Measurements from ENCODE around the gene ZNF341. TPM values are rescaled to one million over a fixed set of nuclear protein-coding genes. Genes with fewer than 3 reads are reported as not detected.

ZNF341 gene
- total and polyA plus RNA-seq, 9 of the 15 experiments (the other 6 are each of a cell fraction or from before 2014, with no cell fraction given), result 0.08 to 2.6 (median 1.0) TPM

DNA sequence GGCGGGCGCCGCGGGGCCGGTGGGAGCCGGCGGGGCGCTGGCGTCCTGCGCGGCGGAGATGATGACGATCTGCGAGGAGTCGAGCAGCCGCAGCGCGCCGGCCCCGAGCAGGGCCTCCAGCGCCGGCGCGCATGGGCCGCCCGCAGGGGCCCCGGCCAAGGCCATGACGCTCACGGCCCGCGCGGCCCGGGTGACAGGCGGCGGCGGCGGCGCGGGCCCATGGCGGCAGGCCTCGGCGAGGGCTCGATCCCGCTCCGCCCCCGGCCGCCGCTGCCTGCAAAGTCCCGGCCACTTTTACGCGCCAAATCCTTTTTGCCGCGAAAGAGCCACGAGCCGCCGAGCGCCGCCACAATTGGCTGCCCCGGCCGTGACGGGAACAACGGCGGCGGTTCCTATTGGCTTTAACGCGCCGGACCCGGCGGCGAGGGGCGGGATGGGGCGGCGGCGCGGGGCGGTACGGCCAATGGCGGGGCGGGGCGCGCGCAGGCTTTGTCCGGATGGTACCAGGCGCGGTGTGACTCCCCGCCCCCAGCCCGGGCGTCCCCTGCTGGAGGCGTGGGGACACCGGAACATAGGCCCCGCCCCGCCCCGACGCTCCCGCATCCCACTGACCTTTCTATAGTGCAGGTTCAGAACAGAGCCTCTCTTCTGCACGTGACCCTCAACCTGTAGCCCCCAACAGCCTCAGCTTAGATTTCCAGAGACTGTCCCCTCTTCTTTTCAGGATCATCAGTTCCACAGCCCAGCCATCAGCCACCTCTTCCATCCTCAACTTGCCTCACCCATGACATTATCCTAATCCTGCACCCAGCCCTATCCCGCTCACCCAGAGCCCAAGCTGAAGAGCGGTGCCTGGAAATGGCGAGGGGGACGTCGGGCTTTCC lies 45.5 kb upstream of the ZNF341 start, which contains the start of gene E2F1 (continued):
- TF ChIP-seq, protein P1, sequence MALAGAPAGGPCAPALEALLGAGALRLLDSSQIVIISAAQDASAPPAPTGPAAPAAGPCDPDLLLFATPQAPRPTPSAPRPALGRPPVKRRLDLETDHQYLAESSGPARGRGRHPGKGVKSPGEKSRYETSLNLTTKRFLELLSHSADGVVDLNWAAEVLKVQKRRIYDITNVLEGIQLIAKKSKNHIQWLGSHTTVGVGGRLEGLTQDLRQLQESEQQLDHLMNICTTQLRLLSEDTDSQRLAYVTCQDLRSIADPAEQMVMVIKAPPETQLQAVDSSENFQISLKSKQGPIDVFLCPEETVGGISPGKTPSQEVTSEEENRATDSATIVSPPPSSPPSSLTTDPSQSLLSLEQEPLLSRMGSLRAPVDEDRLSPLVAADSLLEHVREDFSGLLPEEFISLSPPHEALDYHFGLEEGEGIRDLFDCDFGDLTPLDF (CRISPR knock-in tag; IDR thresholded peaks at IDR 0.05), result peak; percentile 87
- TF ChIP-seq, protein P2, sequence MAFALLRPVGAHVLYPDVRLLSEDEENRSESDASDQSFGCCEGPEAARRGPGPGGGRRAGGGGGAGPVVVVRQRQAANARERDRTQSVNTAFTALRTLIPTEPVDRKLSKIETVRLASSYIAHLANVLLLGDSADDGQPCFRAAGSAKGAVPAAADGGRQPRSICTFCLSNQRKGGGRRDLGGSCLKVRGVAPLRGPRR (CRISPR knock-in tag; IDR thresholded peaks at IDR 0.05), result no peak
- TF ChIP-seq TCF7 (IDR thresholded peaks at IDR 0.05; ENCODE audit: borderline replicate concordance), result no peak
- TF ChIP-seq POLR3G (IDR thresholded peaks at IDR 0.05; ENCODE audit: extremely low read depth, insufficient read length, insufficient replicate concordance), result no peak
- TF ChIP-seq PCBP2 (IDR thresholded peaks at IDR 0.05; ENCODE audit: low read depth, low read length, poor library complexity, severe bottlenecking), result no peak
- TF ChIP-seq RBBP5 (IDR thresholded peaks at IDR 0.05; ENCODE audit: borderline replicate concordance, insufficient read depth, low read length, poor library complexity, severe bottlenecking), result peak; percentile 49
- no peak for TF ChIP-seq BRD9 (IDR thresholded peaks at IDR 0.05; ENCODE audit: low read depth, partially characterized antibody)
- no peak for TF ChIP-seq MTA2 (IDR thresholded peaks at IDR 0.05; ENCODE audit: low read depth)
- TF ChIP-seq HDAC2 (IDR thresholded peaks at IDR 0.05), result 0 out of 2 replicates have a peak, but pooled peaks have one; percentile 29
- TF ChIP-seq POLR2B (IDR thresholded peaks at IDR 0.05; ENCODE audit: low read depth, partially characterized antibody), result no peak
- TF ChIP-seq, protein P3, sequence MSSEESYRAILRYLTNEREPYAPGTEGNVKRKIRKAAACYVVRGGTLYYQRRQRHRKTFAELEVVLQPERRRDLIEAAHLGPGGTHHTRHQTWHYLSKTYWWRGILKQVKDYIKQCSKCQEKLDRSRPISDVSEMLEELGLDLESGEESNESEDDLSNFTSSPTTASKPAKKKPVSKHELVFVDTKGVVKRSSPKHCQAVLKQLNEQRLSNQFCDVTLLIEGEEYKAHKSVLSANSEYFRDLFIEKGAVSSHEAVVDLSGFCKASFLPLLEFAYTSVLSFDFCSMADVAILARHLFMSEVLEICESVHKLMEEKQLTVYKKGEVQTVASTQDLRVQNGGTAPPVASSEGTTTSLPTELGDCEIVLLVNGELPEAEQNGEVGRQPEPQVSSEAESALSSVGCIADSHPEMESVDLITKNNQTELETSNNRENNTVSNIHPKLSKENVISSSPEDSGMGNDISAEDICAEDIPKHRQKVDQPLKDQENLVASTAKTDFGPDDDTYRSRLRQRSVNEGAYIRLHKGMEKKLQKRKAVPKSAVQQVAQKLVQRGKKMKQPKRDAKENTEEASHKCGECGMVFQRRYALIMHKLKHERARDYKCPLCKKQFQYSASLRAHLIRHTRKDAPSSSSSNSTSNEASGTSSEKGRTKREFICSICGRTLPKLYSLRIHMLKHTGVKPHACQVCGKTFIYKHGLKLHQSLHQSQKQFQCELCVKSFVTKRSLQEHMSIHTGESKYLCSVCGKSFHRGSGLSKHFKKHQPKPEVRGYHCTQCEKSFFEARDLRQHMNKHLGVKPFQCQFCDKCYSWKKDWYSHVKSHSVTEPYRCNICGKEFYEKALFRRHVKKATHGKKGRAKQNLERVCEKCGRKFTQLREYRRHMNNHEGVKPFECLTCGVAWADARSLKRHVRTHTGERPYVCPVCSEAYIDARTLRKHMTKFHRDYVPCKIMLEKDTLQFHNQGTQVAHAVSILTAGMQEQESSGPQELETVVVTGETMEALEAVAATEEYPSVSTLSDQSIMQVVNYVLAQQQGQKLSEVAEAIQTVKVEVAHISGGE (CRISPR knock-in tag; IDR thresholded peaks at IDR 0.05), result no peak; a peak in 1 of 6 replicates
- no peak for TF ChIP-seq SNRNP70 (optimal IDR thresholded peaks at IDR 0.05; ENCODE audit: low read depth, low read length)
- TF ChIP-seq GABPA (tag; conservative IDR thresholded peaks at IDR 0.05; ENCODE audit: low read depth), result 0 out of 2 replicates have a peak, but pooled peaks have one; percentile 24

Data from K562 (cell line).